ENCODE data around the gene DPYSL5. TPM values are rescaled to one million over a fixed set of nuclear protein-coding genes. Genes with fewer than 3 reads are reported as not detected.

Gene DPYSL5
- total and polyA plus RNA-seq, 2 of the 8 experiments (the other 6 are each of a cell fraction or from before 2014, with no cell fraction given), result 11.9 to 16.4 TPM

GRCh38 chr2:26847307-26847654 lies 651 bp upstream of the DPYSL5 start:
- Histone ChIP-seq H3K23me2 (ENCODE audit: low read depth, low read length) (peaks cover 16% of the 10 kb centered on the region; the same call in 1 of the 2 replicates), H3K9me3 (ENCODE audit: insufficient read depth in 2 of 2, low read depth in 1 of 2, low read length in 1 of 2) (no peaks in the 10 kb centered on the region), H2BK12ac (ENCODE audit: low read depth, low read length) (no peak overlapping the region), H3K79me1 (ENCODE audit: low read depth, low read length) (no peaks in the 10 kb centered on the region), H3K27ac (ENCODE audit: low read depth, low read length) (no peak overlapping the region), H2BK5ac (ENCODE audit: low read depth, low read length) (no peak overlapping the region), H2AK5ac (ENCODE audit: low read depth, low read length) (no peak overlapping the region), H3K27me3 (replicated peaks in 1 of 4; ENCODE audit: control insufficient read depth in 3 of 4, extremely low read depth in 1 of 4, insufficient read depth in 3 of 4, low read length in 3 of 4) (peaks cover 30 to 67% (median 51%) of the 10 kb centered on the region in 4 experiments), H2BK20ac (ENCODE audit: low read length) (no peak overlapping the region), H2BK120ac (replicated peaks; ENCODE audit: low read depth, low read length) (no peak overlapping the region), H3K36me3 (ENCODE audit: control insufficient read depth in 2 of 4, insufficient read depth in 4 of 4, low read length in 3 of 4) (no peaks in the 10 kb centered on the region), H3K79me2 (ENCODE audit: control insufficient read depth in 1 of 2, insufficient read depth in 2 of 2, low read length in 2 of 2) (no peaks in the 10 kb centered on the region), H4K8ac (ENCODE audit: extremely low read depth, insufficient read depth, low read length) (no peak overlapping the region), H3K4ac (replicated peaks; ENCODE audit: insufficient read length, low read depth, low read length) (no peak overlapping the region), H4K20me1 (replicated peaks in 1 of 2; ENCODE audit: control insufficient read depth in 1 of 2, insufficient read depth in 2 of 2, low read length in 2 of 2) (peaks cover 11 to 16% of the 10 kb centered on the region in 2 experiments), H2AFZ (ENCODE audit: low read length) (no peak overlapping the region), H3K9ac (replicated peaks in 1 of 4; ENCODE audit: extremely low read depth in 1 of 4, low read depth in 3 of 4, low read length in 3 of 4) (peak overlapping the region in 1 of 4 experiments; percentile 34; a peak in 2 of 7 replicates), H3K18ac (ENCODE audit: extremely low read depth, low read length) (no peak overlapping the region), H4K5ac (ENCODE audit: insufficient read length, low read depth, low read length) (no peak overlapping the region), H3K14ac (ENCODE audit: insufficient read length) (no peak overlapping the region), H3K4me3 (ENCODE audit: extremely low read depth in 1 of 4, insufficient read depth in 2 of 4, low read depth in 3 of 4, low read length in 4 of 4) (peak overlapping the region; percentile 54 to 91 (median 70)), H2BK15ac (ENCODE audit: low read length) (no peak overlapping the region), H4K91ac (replicated peaks; ENCODE audit: insufficient read length, low read length) (no peak overlapping the region), H3K4me2 (ENCODE audit: insufficient read depth in 1 of 2, low read depth in 2 of 2, low read length in 2 of 2) (peak overlapping the region; percentile 86 to 92), H3K23ac (ENCODE audit: insufficient read length) (no peak overlapping the region), H3K56ac (replicated peaks; ENCODE audit: insufficient read length, low read depth, low read length) (no peak overlapping the region), H3K4me1 (replicated peaks in 1 of 4; ENCODE audit: control insufficient read depth in 3 of 4, insufficient read depth in 4 of 4, low read length in 3 of 4) (peaks cover 0 to 22% (median 8%) of the 10 kb centered on the region in 4 experiments; a peak in 4 of 7 replicates)
- no peak for DNase-seq (ENCODE audit: low read depth in 1 of 2, low spot score in 2 of 2)
- no peak for FAIRE-seq
- CTCF ChIA-PET (ENCODE audit: partially characterized antibody), result interaction anchor here (0.6 to 14.4 kb wide), 28 partner anchors 13 to 244 kb away, joined by 3 to 235 read pairs (median 10); no protein-coding TSS in a partner anchor
- 3% methylated on average over 27 of the region's 27 CpGs; no CpG with 5 or more reads in 1 of the 2 experiments for WGBS, 2 experiments (ENCODE audit: extremely low coverage in 1 of 2, insufficient coverage in 1 of 2, insufficient read length in 1 of 2, insufficient replicate concordance in 2 of 2, low coverage in 1 of 2, low lambda C conversion rate in 2 of 2, missing lambda C conversion rate in 1 of 2)
- POLR2A ChIA-PET (ENCODE audit: partially characterized antibody), result interaction anchor here (1.8 kb wide), 1 partner anchor 123 kb away, joined by 4 read pairs; no protein-coding TSS in a partner anchor
